M059J (cell line): Measurements from ENCODE around the gene MEGF6. TPM values are rescaled to one million over a fixed set of nuclear protein-coding genes. Genes with fewer than 3 reads are reported as not detected.

ENCODE experiments used
- DNase-seq: peaks from one replicate; pipeline ENCODE4 v3.0.0-alpha.2; 2012; ENCODE audit warnings: low read depth
- total RNA-seq: library from RNA; depleted of rRNA; stranded (reverse); fragments of >200 nt; shearing (Covaris generic); gene quantifications from 2 replicates; pipeline ENCODE4 v1.2.3, GENCODE V29; 2014

The MEGF6 gene
- total RNA-seq, 1 experiment from 2014 or later, result 20.9 TPM

DNA sequence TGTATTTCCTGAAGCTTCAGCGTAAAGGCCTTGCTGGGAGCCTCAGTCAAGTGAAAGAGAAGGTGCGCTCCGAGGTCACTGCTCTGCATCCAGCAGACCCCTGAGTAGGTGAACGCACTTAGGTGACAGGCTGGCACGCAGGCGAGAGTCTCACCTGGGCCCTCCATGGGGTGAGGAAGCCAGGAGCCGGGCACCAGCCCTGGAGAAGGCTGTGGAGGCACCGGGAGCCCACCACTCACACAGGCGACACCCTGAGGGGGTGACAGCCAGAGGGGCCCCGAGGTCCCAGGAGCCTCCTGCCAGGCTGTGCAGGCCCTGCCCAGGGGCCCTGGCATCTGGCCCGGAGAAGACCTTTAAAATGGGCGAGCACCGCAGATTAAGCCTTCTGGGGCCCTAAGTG, 89.2 kb downstream of the MEGF6 start:
- no peak for DNase-seq

DNA sequence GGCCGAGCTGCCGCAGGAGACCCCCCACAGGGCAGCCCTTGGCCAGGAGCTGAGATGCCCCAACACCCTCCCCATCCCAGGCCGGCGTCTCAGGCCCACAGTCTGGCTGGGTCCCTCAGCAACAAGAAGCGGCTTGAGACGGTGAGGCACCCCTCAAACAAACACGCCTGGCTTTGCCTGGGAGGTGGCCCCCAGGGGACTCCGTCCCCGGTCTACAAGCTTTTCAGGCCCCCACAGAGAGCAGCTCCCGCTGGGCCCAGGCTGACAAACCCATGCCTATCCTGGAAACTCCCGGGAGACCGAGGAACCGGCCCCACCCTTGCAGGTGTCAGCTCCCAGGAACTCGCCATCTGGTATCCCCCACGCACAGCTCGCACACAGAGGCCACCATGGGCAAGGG, 89.9 kb downstream of the MEGF6 start:
- no peak for DNase-seq

DNA sequence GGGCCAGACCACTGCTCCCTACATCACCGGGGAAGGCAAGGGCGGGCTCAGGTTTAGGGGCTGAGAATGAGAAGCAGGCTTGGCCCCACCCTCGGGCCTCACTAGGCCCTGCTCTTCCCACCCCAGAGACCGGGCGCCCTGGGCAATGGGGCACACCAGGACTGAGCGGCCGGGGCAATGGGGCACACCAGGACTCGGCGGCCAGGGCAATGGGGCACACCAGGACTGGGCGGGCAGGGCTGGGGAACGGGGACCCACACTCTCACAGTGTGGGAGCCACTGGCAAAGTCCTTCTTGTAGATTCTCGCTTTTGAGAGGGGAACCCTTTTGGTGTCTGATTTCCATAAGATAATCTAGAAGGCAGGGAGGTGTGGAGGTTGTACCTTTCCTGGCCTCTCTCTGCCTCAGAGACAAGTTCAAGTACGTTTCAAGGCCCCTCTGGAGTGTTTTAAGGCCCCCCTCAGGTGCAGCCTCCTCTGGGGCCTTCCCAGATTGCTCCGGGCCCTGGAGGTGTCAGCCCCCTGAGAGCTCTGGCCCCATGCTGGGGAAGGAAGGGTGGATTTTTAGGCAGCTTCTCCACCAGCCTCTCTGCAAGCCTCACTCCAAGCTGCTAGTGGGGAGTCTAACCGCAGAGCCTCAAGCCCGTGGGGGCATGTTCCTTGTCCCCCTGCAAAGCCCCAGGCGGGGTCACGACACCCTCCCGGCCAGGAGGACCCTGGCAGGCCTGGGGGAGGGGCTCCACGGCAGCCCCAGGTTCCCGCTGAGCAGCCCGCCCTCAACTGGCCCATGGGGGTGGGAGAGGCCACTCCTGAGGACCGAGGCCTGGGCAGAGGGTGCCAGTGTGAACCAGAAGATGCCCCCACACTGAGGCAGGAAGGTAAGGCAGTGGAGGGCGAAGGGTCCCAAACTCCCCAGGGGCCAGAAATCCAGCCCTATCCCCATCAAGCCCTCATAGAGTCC, 90.6 kb downstream of the MEGF6 start:
- DNase-seq, result no peak

DNA sequence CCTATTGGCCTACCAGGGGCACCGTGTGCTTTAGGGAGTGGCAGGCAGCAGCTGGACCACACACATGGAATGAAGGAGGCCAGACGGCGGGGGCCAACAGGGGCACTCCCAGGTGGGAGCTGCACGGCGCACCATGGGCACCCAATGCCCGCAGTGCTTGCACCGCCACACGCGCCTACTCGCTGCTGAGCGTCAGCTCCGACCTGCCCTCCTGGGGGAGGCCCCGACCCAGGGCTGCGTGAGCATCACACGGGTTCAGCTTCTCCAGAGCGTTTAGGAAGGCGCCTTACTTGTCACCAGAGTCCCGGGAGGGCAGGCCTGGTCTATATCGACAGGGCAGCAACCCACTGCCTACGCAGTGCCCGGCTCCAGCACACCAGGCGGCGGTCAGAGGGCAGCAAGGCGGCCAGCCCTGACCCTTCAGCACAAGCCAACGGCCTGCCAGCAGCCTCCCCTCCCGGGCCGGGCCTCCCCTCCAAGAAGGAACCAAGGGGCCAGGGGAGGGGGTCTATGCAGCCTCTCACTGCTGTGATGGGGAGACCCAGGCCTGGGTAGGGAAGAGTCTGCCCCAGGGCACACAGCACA, 91.9 kb downstream of the MEGF6 start:
- no peak for DNase-seq

DNA sequence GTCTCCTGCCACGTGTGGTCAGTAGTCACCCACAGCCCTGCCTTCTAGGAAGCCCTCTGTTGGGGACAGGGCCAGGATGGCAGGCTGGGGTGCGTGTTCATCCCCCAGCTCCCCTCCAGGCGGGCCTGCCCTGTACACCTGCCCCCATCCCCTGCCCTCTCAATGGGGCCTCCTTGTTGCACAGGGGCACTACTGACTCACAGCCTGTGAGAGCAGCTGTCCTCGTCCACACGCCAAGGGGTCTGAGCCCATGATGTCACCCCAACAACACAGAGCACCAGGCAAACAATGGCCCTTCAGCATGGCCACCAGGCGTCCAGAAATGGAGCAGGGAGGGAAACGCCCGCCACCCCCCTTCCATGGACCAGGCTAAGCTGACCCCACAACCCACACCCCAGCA, 92.6 kb downstream of the MEGF6 start:
- DNase-seq, result no peak

DNA sequence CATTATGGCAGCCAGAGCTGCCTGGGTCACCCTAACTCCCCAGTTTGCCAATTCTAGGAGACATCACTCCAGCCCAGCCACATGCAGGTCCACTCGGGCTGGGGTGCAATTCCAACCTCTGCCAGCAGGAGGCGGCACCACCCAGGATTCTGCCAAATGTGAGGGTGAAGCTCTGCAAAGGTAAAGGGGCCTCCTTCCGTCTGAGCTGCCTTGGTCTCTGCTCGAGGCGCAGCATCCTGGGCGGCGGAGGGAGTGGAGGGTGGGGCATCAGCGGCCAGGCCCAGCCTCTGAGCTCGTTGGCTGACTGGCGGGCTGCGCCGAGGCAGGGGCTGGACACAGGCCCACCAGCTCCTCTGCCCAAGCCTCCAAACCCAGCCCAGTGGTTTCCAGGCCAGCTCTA, 93.1 kb downstream of the MEGF6 start:
- no peak for DNase-seq

DNA sequence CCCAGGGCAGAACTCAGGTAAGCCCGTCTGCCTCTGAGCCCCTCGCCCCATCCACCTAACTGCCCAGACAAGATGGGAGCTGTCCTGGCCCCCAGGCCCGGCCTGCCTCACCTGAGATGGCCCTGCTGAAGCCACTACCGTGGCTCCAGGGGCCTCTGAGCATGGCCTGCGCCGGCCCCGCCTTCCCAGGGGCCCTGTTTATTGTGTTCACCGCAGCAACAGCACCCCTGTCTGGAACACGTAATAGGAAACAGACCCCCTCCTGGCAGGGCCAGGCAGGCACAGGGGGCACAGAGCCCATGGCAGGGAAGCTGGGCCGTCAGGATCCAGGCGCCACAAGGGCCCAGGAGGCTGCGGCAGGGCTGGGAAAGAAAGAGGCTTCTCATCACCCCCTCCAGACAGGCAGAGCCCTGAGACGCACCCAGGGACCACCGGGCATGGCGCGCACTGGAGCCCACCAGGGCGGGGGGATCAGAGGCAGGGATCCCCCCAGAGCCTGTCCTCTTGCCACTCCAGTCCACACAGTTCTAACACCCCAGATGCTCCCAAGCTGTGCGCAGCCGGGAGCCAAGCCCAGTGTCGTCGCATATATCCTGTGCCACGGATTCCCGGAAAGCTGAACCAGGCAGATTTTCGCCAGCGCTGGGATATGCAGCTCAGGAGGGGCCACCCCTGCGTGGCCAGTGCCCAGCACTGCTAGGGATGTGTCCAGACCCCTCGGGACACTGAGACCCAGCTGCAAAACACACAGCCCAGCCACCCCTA, 94.2 kb downstream of the MEGF6 start:
- DNase-seq, result no peak

DNA sequence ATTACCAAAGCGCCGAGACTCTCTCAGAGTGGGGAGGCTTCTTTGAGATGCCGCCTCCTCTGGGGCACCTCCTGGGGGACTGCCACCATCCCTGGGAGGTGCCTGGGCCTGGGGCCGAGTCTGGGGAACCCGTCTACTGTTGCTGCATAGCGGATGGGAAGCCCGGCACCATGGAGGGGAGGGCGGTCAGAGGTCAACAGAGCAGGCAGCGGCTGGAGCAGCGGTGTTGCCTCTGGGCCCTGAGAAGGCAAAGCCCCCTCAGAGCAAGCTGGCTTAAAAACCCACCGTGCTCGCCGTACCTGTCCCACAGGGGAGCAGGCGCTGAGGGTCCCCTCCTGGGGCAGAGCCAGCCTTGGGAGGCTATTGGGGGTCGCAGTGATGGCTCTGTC, 94.8 kb downstream of the MEGF6 start:
- DNase-seq, result no peak

DNA sequence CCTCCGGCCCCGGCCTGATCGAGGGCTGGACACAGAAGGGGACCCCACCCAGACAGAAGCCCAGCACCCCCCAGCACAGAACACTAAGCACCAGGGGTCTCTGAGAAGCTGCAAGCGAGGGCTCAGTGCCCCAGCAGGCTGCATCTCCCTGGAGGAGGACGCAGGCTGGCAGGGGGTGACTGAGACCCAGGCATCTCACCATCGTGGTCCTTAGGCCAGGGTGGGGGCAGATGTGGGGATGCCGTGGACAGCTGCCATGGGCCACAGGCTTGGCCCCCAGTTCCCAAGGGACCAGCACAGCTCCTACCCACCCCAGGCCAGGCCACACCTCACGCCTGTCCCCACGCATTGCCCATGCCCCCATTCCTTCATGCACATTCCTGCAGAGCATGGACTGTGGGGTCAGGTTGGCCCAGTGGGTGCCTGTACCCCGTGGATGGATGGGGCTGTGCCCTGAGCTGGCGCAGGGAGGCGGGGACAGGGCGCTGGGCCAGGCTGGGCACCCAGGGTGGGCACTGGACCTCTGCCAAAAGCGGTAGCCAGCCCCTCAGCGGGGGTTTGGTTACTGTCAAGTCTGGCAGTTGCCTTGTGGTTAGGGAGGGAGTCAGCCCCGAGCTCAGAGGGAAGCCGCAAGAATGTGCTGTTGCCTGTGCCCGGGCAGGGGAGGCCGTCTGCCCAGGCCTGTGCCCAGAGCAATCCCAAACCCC, 95.4 kb downstream of the MEGF6 start:
- peak; percentile 90 for DNase-seq

DNA sequence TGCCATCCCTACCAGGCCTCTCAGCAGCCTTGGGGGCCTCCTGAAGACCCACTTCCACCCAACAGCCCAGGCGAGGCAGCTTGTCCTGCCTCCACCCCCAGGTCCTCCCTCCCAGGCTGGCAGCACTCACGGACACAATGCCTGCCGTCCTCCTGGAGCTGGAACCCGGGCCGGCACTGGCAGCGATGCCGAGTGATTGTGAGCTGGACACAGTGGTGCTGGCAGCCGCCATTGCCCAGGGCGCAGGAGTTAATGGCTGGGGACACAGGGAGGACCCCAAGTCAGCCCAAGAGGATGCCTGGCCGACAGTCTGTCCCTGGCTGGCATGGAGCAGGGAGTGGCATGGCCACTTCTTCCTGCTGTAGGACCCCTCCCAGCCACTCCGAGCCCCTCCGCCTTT, 96.0 kb downstream of the MEGF6 start:
- no peak for DNase-seq

DNA sequence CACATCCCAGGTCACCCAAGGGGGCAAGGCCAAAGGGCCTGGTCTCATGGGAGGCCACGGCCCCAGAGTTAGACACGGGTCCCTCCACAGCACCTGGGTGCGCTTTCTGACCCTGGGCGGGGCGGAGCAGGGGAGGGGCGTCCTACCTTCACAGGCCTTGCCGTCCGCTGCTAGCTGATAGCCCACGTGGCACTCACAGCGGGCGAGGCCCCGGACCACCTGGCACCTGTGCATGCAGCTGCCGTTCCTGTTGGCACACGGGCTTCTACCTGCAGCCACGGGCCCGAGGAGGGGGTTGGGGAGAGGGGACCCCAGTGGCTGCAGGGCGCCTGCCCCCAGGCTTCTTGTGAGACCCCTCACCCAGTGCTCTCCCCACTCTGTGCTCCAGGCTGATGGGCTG, 96.9 kb downstream of the MEGF6 start:
- DNase-seq, result no peak

DNA sequence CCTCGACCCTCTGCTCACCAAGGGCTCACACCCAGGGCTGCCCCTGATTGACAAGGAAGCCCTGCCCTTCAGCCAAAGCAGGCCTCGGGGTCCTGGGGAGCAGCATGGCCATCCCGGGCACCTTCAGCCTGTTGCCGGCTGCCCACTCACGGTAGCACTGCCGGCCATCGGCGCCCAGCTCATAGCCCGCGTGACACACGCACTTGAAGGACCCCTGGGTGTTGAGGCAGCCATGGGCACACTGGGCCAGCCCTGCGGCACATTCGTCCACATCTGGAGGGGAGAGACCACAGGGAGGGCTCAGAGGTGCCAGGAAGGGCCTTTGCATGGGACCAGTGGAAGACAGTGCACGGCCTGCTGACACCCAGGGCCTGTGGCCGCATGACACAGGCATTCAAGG, 99.5 kb downstream of the MEGF6 start:
- no peak for DNase-seq

DNA sequence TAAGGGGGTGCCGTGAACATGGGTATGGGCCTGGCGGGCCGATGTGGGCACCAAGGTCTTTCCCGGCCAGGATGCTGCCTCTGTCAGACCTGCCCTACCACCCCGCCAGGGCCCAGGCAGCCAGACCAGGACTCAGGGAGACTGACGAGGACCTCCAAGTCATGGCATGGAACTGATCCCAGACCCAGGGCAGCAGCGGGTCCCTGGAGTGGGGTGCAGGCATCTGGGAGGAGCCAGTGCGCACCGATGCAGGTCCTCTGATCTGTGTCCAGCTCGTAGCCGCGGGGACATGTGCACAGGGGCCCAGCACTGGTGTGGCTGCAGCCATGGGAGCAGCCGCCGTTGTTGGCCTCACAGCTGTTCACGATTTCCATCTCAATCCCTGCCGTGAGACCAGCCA, 100.0 kb downstream of the MEGF6 start:
- DNase-seq, result no peak

DNA sequence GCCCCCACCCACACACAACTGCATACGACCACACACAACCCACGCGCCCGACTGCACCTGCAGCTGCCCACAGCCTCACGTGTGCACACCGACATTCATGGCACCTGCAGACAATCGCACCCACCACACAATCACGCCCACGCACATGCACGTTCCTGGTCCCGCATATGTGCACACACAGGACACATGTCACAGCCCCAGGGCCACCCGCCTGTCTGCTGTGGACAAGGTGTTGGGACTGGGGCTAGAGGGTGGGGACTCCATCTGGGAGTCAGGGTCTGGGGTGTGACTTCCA, 100.4 kb downstream of the MEGF6 start:
- no peak for DNase-seq

DNA sequence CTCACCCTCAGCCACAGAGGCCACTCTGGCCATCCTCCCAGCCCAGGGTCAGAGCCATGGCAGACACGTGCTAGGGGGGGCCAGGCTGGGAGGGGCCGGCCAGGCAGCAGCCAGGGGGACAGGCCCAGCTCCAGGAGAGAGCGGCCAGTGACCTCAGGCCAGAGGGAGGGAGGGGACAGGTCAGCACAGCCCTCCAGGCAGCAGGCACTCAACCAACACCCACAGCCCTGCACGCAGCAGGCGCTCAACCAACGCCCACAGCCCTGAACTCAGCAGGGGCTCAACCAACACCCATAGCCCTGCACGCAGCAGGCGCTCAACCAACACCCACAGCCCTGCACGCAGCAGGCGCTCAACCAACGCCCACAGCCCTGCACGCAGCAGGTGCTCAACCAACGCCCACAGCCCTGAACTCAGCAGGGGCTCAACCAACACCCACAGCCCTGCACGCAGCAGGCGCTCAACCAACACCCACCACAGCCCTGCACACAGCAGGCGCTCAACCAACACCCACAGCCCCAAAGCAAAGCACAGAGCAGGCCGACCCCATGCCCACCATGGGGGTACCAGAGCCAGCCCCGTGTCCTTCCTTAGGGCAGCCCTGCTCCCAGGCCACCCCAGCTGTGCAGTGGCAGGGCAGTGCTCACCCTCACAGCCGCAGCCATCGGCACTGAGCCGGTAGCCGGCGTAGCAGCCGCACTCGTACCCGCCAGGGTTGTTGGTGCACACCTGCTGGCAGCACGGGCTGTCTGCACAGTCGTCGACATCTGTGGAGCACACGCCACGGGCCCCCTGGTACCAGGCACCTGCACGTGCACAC, 101.0 kb downstream of the MEGF6 start:
- DNase-seq, result no peak

DNA sequence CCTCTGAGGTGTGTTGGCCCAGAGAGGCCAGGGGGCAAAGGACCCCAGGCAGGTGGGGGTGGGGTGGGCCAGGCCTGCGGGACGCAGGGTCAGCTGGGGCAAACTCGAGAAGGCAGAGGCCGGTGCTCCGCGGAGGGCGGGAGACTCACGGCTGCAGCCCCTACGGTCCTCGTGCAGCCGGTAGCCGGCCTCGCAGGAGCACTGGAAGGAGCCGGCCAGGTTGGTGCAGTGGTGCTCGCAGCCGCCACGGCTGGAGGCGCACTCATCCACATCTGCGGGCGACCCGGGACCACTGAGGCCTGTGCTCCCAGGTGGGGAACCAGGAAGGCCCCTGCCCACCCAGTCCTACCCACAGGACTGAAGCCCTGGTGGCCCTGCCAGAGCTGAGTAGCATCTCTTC, 101.6 kb downstream of the MEGF6 start:
- no peak for DNase-seq

DNA sequence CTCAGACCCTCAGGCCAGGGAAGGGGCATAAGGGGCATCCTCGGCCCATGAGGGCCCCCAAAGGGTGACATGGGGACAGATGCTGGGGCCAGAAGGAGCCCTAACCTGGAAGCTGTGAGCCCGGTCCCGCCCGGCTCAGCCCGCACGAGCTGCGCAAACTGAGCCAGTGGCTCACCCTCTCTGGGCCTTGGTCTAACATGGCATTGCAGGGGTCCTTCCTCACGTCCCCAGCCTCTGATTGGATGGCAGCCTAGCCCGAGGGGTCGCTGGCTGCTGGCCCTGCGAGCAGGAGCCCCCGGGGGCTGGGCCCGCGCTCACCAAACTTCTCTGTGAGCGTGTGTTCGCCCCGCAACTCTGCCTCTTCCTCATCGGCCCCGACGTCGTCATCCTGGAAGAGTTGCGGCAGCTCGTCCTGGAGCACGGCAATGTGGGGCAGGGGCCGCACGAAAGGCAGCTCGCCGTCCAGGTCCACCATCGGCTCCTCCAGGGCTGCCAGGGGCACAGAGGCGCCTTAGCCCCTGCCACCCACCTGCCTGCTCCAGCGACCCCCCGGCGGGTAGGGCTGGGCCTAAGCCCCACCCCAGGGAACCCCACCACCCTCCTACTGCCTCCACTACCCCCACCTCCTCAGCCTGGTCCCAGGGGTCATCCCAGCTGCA, 102.4 kb downstream of the MEGF6 start:
- no peak for DNase-seq

DNA sequence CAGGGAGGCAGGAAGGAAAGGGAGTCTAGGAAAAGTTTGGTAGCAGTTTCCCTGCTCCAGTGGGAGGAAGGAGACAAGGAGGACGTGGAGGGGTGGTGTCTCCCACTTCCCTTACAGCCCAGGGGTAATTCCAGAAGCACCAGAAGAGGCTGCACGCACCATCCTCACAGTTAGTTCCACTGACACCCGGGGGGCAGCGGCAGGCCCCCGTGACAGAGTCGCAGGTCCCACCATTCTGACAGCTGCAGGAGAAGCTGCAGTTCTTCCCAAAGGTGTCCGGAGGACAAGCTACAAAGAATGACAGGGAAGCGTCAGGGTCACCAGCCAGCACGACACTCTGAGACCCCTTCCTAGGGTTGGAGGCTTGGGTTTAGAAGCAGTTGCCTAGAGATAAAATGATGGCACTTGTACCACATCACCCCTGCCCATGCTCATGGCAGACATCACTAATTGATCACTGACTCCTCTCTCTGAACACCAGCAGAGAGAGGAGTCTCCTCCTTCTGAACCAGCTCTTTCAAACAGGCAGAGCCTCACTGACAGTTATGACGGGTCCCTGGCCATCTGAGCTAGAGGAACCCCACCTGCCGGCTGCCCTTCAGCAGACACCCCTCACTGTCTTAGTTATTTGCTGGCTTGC, 103.6 kb downstream of the MEGF6 start:
- DNase-seq, result no peak

DNA sequence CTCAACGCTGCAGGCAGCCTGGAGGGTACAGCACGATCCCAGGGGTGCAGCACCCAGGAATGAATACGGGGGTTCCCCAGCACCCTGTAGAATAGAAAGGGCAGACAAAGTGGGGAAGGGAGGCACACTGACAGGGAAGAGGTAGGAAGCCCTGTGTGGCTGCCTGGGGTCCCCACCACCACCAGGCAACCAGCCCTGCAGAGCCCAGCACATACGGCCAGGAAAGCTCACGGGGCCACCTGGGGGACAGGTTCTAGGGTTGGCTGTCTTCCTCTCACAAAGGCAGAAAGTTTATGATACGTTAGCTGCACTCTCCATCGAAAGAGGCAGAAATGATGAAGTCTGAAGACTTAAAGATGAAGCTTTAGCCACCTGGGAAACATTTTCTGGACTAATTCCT, 104.4 kb downstream of the MEGF6 start:
- DNase-seq, result no peak

DNA sequence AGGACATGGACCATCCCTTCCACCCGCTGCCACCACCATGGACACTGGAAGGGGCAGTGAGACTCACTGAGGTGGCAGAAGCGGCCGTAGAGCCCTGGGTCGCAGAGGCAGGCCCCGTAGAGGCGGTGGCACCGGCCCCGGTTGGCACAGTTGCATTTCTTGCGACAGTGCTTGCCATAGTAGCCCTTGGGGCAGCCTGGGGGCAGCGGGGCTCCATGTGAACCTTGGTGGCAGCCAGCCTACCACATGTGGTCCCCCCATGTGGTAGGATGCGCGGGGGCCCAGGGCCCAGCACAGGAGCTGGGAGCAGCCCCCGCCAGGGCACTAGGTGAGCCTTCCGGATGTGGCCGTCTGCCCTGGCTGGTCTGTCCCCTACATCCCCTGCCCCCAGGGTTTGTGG, 105.3 kb downstream of the MEGF6 start:
- no peak for DNase-seq
